ENCODE results near the gene NEK10. TPM values are rescaled to one million over a fixed set of nuclear protein-coding genes. Genes with fewer than 3 reads are reported as not detected.
"Not testable (repeated sequence)": the region's sequence is repeated elsewhere in the genome, so short reads cannot be mapped to it uniquely, and the experiment has no call there.

Gene NEK10
- total RNA-seq, 1 experiment from 2014 or later, result 1.7 TPM

DNA sequence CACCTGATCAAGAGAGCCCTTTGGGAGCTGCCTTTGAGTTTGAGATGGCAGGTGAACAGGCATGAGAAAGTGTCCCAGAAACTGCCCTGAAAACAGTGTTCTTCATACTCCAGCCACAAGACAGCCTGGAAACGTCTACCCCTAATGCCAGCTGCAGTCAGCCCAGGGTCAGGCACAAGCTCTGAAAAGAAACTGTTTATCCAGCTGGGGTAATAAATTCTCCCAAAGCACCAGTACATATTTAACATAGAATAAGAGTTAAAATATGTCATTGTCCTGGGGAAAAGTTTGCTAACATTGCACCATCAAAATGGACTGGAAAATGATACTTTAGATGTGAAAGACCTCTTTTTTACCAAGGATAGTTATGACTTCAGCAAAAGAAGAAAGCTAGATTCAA, 66.3 kb downstream of the NEK10 start:
- Mint-ChIP-seq H3K27me3 (ENCODE audit: unreplicated experiment) (no peaks in the 10 kb centered on the region), H3K4me1 (ENCODE audit: low read depth, unreplicated experiment) (no peaks in the 10 kb centered on the region), H3K27ac (ENCODE audit: unreplicated experiment) (no peak overlapping the region), H3K36me3 (ENCODE audit: insufficient read depth, unreplicated experiment) (no peaks in the 10 kb centered on the region), H3K9me3 (ENCODE audit: low read depth, unreplicated experiment) (peaks cover 15% of the 10 kb centered on the region), H3K4me3 (ENCODE audit: low read depth, unreplicated experiment) (no peak overlapping the region)
- DNase-seq, result no peak
- TF ChIP-seq, protein P1, sequence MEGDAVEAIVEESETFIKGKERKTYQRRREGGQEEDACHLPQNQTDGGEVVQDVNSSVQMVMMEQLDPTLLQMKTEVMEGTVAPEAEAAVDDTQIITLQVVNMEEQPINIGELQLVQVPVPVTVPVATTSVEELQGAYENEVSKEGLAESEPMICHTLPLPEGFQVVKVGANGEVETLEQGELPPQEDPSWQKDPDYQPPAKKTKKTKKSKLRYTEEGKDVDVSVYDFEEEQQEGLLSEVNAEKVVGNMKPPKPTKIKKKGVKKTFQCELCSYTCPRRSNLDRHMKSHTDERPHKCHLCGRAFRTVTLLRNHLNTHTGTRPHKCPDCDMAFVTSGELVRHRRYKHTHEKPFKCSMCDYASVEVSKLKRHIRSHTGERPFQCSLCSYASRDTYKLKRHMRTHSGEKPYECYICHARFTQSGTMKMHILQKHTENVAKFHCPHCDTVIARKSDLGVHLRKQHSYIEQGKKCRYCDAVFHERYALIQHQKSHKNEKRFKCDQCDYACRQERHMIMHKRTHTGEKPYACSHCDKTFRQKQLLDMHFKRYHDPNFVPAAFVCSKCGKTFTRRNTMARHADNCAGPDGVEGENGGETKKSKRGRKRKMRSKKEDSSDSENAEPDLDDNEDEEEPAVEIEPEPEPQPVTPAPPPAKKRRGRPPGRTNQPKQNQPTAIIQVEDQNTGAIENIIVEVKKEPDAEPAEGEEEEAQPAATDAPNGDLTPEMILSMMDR (IDR thresholded peaks at IDR 0.05; ENCODE audit: unreplicated experiment), result no peak
- BruUV-seq (replicated peaks), result no TSS peak
- CTCF ChIA-PET, result no interaction called here
- intact Hi-C loops (cut with micrococcal nuclease; ENCODE audit: unreplicated experiment), result no loop called here

DNA sequence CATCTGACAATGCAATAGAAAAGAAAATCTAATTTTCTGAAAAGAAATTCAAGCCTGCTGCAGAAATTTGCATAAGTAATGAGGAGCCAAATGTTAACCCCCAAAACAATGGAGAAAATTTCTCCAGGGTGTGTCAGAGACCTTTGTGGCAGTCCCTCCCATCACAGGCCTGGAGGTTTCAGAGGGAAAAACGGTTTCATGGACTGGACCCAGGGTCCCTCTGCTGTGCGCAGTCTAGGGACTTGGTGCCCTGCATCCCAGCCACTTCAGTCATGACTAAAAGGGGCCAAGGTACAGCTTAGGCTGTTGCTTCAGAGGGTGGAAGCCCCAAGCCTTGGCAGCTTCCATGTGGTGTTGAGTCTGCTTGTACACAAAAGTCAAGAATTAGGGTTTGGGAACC, 70.2 kb downstream of the NEK10 start:
- H3K27ac Mint-ChIP-seq (ENCODE audit: unreplicated experiment); intact Hi-C loops (cut with micrococcal nuclease; ENCODE audit: unreplicated experiment); H3K4me1 Mint-ChIP-seq (ENCODE audit: low read depth, unreplicated experiment); BruUV-seq (replicated peaks); DNase-seq; H3K36me3 Mint-ChIP-seq (ENCODE audit: insufficient read depth, unreplicated experiment); CTCF ChIA-PET; H3K27me3 Mint-ChIP-seq (ENCODE audit: unreplicated experiment); H3K4me3 Mint-ChIP-seq (ENCODE audit: low read depth, unreplicated experiment): not testable (repeated sequence)
- peaks cover 15% of the 10 kb centered on the region for H3K9me3 Mint-ChIP-seq (ENCODE audit: low read depth, unreplicated experiment)

DNA sequence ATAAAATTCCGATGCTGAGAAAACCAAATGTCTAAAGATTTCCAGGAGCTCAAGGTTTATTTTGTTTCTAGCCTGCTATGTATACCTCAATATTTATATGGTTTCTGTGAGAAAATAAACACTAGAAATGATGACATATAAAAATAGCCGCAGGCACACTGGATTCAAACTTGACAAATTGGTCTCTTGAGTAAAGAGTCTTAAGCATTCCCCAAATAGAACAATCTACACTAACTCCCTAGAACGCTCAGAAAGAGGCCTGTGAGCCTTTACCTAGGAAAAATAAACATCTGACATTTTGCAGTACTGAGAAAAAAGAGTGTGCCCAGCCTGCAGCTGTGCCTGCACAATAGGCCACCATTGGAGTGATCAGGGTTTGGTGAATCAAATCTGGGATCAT, 75.2 kb downstream of the NEK10 start:
- no peak overlapping the region for H3K27ac Mint-ChIP-seq (ENCODE audit: unreplicated experiment)
- no peaks in the 10 kb centered on the region for H3K36me3 Mint-ChIP-seq (ENCODE audit: insufficient read depth, unreplicated experiment)
- TF ChIP-seq, protein P1 (IDR thresholded peaks at IDR 0.05; ENCODE audit: unreplicated experiment), result no peak

DNA sequence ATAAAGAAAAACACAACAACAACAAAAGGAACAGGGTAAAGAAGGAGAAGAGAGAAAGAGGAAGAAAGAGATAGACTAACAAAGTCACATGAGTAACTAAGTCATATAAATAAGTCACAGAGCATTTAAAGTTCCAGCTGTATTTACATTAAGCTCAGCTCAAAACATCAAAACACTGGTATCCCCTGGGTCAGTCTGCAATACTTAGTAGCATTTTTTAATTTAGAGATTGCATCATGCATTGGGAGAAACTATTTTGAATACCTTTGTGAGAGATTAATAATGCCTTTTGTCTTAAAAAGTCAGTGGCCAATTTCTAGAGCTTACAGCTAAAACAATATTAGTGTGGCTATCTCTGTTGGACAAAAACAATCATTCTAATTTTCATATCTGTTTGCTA, 78.4 kb downstream of the NEK10 start:
- DNase-seq, result no peak
- TF ChIP-seq, protein P1 (IDR thresholded peaks at IDR 0.05; ENCODE audit: unreplicated experiment), result no peak
- BruUV-seq (replicated peaks), result no TSS peak
- peaks cover 2% of the 10 kb centered on the region for H3K9me3 Mint-ChIP-seq (ENCODE audit: low read depth, unreplicated experiment)
- H3K27me3 Mint-ChIP-seq (ENCODE audit: unreplicated experiment), result no peaks in the 10 kb centered on the region
- no peaks in the 10 kb centered on the region for H3K36me3 Mint-ChIP-seq (ENCODE audit: insufficient read depth, unreplicated experiment)
- CTCF ChIA-PET, result no interaction called here
- intact Hi-C loops (cut with micrococcal nuclease; ENCODE audit: unreplicated experiment), result no loop called here
- H3K27ac Mint-ChIP-seq (ENCODE audit: unreplicated experiment), result peak overlapping the region; percentile 9
- H3K4me3 Mint-ChIP-seq (ENCODE audit: low read depth, unreplicated experiment), result no peak overlapping the region
- H3K4me1 Mint-ChIP-seq (ENCODE audit: low read depth, unreplicated experiment), result peaks cover 8% of the 10 kb centered on the region

More for the DNA sequence above, 75.2 kb downstream of the NEK10 start:
- Mint-ChIP-seq H3K4me1 (ENCODE audit: low read depth, unreplicated experiment) (peaks cover 8% of the 10 kb centered on the region), H3K27me3 (ENCODE audit: unreplicated experiment) (no peaks in the 10 kb centered on the region), H3K4me3 (ENCODE audit: low read depth, unreplicated experiment) (no peak overlapping the region), H3K9me3 (ENCODE audit: low read depth, unreplicated experiment) (peaks cover 8% of the 10 kb centered on the region)
- CTCF ChIA-PET, result no interaction called here
- BruUV-seq (replicated peaks), result no TSS peak
- intact Hi-C loops (cut with micrococcal nuclease; ENCODE audit: unreplicated experiment), result no loop called here
- no peak for DNase-seq

DNA sequence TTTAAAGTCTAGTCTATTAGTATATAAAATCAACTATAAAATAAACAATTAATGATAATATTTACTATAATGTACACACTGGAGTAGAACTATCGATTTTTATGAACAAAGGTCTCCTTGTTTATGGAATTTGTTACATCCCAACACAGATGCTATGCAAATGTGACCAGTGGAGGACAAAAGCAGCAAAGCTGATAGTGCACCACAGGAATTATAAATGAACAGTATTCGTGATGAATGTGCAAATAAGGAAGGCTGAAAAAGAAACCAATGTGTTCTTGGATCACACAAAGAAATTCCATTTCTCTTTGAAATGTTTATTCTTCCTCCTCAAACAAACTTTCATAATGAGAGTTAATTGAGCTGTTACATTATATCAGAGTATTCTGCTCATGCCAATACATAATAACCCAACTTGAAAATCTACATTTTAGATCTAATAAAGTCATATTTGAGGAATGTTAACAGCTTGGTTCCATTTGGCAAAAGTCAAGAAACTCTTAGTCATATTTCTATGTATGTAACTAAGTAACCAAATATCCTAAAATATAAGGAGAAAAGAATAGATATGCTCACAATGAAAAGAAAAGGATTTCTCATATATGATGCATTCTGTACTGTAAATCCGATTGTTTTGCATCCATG, 79.3 kb downstream of the NEK10 start:
- H3K27me3 Mint-ChIP-seq (ENCODE audit: unreplicated experiment), result no peaks in the 10 kb centered on the region
- H3K4me1 Mint-ChIP-seq (ENCODE audit: low read depth, unreplicated experiment), result peaks cover 8% of the 10 kb centered on the region
- H3K27ac Mint-ChIP-seq (ENCODE audit: unreplicated experiment), result no peak overlapping the region
- no peak for DNase-seq
- H3K36me3 Mint-ChIP-seq (ENCODE audit: insufficient read depth, unreplicated experiment), result no peaks in the 10 kb centered on the region
- intact Hi-C loops (cut with micrococcal nuclease; ENCODE audit: unreplicated experiment), result no loop called here
- TF ChIP-seq, protein P1 (IDR thresholded peaks at IDR 0.05; ENCODE audit: unreplicated experiment), result no peak
- no peak overlapping the region for H3K4me3 Mint-ChIP-seq (ENCODE audit: low read depth, unreplicated experiment)
- CTCF ChIA-PET, result interaction anchor here (0.6 to 0.9 kb wide), 2 partner anchors 427 to 432 kb away, joined by 3 to 4 read pairs; partner anchors contain the start of gene EOMES
- H3K9me3 Mint-ChIP-seq (ENCODE audit: low read depth, unreplicated experiment), result peaks cover 2% of the 10 kb centered on the region
- BruUV-seq (replicated peaks), result no TSS peak
